Measurements from ENCODE around the gene ASPSCR1. TPM values are rescaled to one million over a fixed set of nuclear protein-coding genes. Genes with fewer than 3 reads are reported as not detected.

Gene ASPSCR1
- total RNA-seq, 1 donor from 2014 or later, result 30.4 TPM

- DNase-seq (ENCODE audit: low spot score), result peak; percentile 84
- Mint-ChIP-seq H3K27me3 (ENCODE audit: low read depth) (no peaks in the 10 kb centered on the region), H3K27ac (ENCODE audit: unreplicated experiment) (no peak overlapping the region), H3K9me3 (ENCODE audit: low read depth) (no peaks in the 10 kb centered on the region), H3K36me3 (ENCODE audit: low read depth) (peaks cover 18% of the 10 kb centered on the region), H3K4me1 (ENCODE audit: low read depth) (peaks cover 3% of the 10 kb centered on the region), H3K4me3 (ENCODE audit: unreplicated experiment) (no peak overlapping the region)
- no peak for TF ChIP-seq CTCF (IDR thresholded peaks at IDR 0.05)
These were observed 7.5 kb downstream of the ASPSCR1 start for GRCh38 chr17:81984773-81985410.

- H3K9me3 Mint-ChIP-seq (ENCODE audit: low read depth), result no peaks in the 10 kb centered on the region
- peaks cover 9% of the 10 kb centered on the region for H3K4me1 Mint-ChIP-seq (ENCODE audit: low read depth)
- H3K36me3 Mint-ChIP-seq (ENCODE audit: low read depth), result peaks cover 13% of the 10 kb centered on the region
- TF ChIP-seq CTCF (IDR thresholded peaks at IDR 0.05), result no peak
- no peaks in the 10 kb centered on the region for H3K27me3 Mint-ChIP-seq (ENCODE audit: low read depth)
- H3K4me3 Mint-ChIP-seq (ENCODE audit: unreplicated experiment), result no peak overlapping the region
- DNase-seq (ENCODE audit: low spot score), result peak; percentile 93
- no peak overlapping the region for H3K27ac Mint-ChIP-seq (ENCODE audit: unreplicated experiment)
These were observed 9.2 kb downstream of the ASPSCR1 start for GRCh38 chr17:81986606-81987005.

GRCh38 chr17:81987161-81987770 lies 9.8 kb downstream of the ASPSCR1 start:
- Mint-ChIP-seq H3K4me3 (ENCODE audit: unreplicated experiment) (no peak overlapping the region), H3K27ac (ENCODE audit: unreplicated experiment) (no peak overlapping the region), H3K36me3 (ENCODE audit: low read depth) (peaks cover 13% of the 10 kb centered on the region), H3K9me3 (ENCODE audit: low read depth) (no peaks in the 10 kb centered on the region), H3K27me3 (ENCODE audit: low read depth) (no peaks in the 10 kb centered on the region), H3K4me1 (ENCODE audit: low read depth) (peaks cover 16% of the 10 kb centered on the region)
- TF ChIP-seq CTCF (IDR thresholded peaks at IDR 0.05), result no peak
- DNase-seq (ENCODE audit: low spot score), result peak; percentile 60

- no peaks in the 10 kb centered on the region for H3K9me3 Mint-ChIP-seq (ENCODE audit: low read depth)
- no peak for DNase-seq (ENCODE audit: low spot score)
- H3K36me3 Mint-ChIP-seq (ENCODE audit: low read depth), result peaks cover 11% of the 10 kb centered on the region
- peak overlapping the region; percentile 87 for H3K27ac Mint-ChIP-seq (ENCODE audit: unreplicated experiment)
- peaks cover 17% of the 10 kb centered on the region for H3K4me1 Mint-ChIP-seq (ENCODE audit: low read depth)
- H3K27me3 Mint-ChIP-seq (ENCODE audit: low read depth), result no peaks in the 10 kb centered on the region
- no peak for TF ChIP-seq CTCF (IDR thresholded peaks at IDR 0.05)
- H3K4me3 Mint-ChIP-seq (ENCODE audit: unreplicated experiment), result no peak overlapping the region
These were observed 13.6 kb downstream of the ASPSCR1 start for GRCh38 chr17:81990836-81991683.

GRCh38 chr17:81991684-81992305 lies 14.4 kb downstream of the ASPSCR1 start:
- peak; percentile 94 for DNase-seq (ENCODE audit: low spot score)
- Mint-ChIP-seq H3K27ac (ENCODE audit: unreplicated experiment) (peak overlapping the region; percentile 87), H3K27me3 (ENCODE audit: low read depth) (no peaks in the 10 kb centered on the region), H3K9me3 (ENCODE audit: low read depth) (no peaks in the 10 kb centered on the region), H3K4me1 (ENCODE audit: low read depth) (peaks cover 17% of the 10 kb centered on the region), H3K36me3 (ENCODE audit: low read depth) (peaks cover 10% of the 10 kb centered on the region), H3K4me3 (ENCODE audit: unreplicated experiment) (no peak overlapping the region)
- no peak for TF ChIP-seq CTCF (IDR thresholded peaks at IDR 0.05)

Data from chondrocyte (in vitro differentiated cells).